Stimulated activated CD4-positive, alpha-beta T cell treated with anti-CD3 and anti-CD28 coated beads, Interleukin-12 subunit alpha, Interleukin-12 subunit beta, amount 100 ng/mL, for 48 hours (primary cell): ENCODE measurements around the gene TSSK6.

Experiments used
- DNase-seq, 3 donors: peaks; one replicate each; pipeline ENCODE4 v3.0.0-alpha.2; 2020; ENCODE audit warnings: low read depth in 2 of 3, low spot score in 1 of 3

Gene TSSK6

DNA sequence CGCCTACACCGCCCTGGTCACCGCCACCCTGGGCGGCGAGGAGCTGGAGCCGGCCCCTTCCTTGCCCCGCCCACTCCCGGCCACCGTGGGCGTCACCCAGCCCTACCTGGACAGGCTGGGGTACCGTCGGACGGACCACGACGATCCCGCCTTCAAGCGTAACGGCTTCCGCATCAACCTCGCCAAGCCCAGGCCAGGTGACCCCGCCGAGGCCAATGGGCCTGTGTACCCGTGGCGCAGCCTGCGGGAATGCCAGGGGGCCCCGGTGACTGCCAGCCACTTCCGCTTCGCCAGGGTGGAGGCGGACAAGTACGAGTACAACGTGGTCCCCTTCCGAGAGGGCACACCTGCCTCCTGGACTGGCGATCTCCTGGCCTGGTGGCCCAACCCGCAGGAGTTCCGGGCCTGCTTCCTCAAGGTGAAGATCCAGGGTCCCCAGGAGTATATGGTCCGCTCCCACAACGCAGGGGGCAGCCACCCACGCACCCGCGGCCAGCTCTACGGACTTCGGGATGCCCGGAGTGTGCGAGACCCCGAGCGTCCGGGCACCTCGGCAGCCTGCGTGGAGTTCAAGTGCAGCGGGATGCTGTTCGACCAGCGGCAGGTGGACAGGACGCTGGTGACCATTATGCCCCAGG lies 29.7 kb upstream of the TSSK6 start:
- no peak for DNase-seq

DNA sequence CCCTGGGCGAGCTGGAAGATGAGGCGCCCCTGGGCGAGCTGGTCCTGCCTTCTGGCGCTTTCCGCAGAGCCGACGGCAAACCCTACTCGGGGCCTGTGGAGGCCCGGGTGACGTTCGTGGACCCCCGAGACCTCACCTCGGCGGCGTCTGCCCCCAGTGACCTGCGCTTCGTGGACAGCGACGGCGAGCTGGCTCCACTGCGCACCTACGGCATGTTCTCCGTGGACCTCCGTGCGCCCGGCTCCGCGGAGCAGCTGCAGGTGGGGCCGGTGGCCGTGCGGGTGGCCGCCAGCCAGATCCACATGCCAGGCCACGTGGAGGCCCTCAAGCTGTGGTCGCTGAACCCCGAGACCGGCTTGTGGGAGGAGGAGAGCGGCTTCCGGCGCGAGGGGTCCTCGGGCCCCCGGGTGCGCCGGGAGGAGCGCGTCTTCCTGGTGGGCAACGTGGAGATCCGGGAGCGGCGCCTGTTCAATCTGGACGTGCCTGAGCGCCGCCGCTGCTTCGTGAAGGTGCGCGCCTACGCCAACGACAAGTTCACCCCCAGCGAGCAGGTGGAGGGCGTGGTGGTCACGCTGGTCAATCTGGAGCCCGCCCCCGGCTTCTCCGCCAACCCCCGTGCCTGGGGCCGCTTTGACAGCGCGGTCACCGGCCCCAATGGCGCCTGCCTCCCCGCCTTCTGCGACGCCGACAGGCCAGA lies 29.1 kb upstream of the TSSK6 start:
- DNase-seq = no peak

DNA sequence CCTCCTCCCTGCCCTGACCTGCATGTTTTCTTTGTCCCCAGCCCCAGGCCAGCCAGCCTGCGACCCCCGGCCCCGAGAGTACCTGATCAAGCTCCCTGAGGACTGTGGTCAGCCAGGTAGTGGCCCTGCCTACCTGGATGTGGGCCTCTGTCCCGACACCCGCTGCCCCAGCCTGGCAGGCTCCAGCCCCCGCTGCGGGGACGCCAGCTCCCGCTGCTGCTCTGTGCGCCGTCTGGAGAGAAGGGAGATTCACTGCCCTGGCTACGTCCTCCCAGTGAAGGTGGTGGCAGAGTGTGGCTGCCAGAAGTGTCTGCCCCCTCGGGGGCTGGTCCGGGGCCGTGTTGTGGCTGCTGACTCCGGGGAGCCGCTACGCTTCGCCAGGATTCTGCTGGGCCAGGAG lies 28.3 kb upstream of the TSSK6 start:
- no peak for DNase-seq

DNA sequence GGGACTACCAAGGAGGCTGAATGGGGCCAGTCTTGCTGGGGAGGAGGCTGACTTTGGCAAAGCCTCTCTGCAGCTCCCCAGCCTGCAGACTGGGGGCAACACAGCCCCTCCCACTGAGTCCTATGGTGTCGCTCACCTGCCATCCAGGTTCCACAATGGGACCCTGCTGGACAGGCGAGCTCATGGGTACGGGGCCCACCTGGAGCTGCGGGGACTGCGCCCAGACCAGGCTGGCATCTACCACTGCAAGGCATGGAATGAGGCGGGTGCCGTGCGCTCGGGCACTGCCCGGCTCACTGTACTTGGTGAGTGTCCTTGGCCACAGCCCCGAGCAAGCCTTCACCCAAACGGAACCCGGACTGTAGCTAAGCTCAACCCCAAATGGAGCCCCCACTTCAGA lies 27.8 kb upstream of the TSSK6 start:
- no peak for DNase-seq

DNA sequence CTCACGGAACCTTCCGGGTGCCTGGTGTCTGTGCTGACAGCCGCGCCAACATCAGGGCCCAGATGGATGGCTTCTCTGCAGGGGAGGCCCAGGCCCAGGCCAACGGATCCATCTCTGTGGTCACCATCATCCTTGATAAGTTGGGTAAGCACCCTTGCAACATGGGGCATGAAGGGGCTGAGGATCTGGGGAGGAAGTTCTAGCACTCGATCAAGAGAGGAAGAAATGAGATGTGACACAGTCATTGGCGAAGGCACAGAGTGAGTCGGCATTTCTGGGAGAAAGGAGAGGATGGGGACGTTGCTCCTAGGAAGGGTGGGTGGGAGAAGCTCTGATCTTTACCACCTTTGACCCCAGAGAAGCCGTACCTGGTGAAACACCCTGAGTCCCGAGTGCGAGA lies 27.2 kb upstream of the TSSK6 start:
- DNase-seq = no peak

DNA sequence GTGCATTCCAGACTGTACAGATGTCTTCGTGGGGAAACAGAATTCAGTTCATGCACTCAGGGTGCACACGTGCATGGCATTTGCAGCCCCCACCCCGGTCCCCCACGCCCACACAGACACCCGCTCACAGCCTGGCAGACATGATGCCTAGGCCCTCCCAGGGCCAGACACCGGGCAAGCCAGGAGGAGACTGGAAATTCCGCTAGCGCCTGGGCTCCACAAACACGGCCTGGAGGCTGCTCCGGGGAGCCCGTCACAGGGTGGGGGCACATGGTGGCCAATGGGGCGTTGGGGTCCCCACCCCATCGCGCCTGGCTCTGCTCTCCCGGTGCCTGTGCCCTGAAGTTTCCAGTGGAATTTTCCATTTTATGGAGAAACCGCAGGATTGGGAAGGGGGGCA lies 26.3 kb upstream of the TSSK6 start:
- DNase-seq = no peak

DNA sequence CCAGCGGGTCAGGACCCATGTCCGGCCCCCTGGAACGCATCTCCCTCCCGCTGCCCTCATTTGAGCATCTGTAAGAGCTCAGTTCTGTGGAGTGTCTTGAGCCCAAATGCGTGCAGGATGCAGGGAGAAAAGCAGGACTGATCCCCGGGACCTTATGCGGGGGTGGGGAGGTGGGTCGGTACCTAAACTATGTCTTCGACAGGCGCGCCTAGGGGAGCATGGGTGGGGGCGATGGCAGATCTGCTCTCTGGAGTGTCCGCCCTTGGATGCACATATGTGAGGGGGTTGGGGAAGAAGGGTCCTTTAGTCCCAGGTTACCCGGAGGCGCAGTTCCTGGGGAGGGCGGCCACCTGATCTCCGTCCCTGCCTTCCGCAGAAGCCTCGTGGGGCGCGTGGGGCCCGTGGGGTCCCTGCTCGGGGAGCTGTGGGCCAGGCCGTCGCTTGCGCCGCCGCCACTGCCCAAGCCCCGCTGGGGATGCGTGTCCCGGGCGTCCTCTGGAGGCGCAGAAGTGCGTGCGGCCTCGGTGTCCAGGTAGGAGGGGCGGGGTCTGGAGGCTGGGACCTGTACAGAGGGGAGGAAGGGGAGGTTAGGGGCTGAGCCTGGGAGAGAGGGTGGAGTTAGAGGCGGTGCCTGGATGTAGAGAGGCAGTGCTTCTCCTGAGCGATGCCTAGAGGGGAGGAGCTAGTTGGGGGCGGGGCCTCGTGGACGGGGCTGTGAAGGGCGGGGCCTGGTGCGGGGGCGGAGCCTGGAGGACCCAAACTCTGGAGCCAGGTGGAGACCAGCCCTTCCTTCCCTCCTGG lies 25.6 kb upstream of the TSSK6 start:
- DNase-seq = peak; percentile 73 to 84 (median 79)

DNA sequence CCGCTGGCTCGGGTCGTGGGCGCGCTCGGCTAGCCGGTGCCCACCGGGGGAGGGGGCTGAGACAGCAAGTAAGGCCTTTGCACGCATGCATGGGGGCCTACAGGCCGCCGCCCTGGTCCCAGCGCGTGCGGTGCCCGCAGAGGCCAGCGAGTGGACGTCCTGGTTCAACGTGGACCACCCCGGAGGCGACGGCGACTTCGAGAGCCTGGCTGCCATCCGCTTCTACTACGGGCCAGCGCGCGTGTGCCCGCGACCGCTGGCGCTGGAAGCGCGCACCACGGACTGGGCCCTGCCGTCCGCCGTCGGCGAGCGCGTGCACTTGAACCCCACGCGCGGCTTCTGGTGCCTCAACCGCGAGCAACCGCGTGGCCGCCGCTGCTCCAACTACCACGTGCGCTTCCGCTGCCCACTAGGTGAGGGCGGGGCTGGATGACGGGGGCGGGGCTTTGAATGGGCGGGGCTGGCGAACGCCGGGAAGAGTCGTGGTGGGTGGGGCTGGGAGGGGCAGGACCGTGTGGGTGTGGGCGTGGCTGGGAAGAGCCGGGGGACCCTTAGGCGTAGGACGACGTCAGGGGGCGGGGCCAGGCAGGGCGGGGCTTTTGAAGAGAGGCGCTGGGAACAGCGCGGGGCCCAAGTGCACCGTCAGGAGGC lies 24.8 kb upstream of the TSSK6 start:
- DNase-seq = peak; percentile 69 to 80 (median 75)

DNA sequence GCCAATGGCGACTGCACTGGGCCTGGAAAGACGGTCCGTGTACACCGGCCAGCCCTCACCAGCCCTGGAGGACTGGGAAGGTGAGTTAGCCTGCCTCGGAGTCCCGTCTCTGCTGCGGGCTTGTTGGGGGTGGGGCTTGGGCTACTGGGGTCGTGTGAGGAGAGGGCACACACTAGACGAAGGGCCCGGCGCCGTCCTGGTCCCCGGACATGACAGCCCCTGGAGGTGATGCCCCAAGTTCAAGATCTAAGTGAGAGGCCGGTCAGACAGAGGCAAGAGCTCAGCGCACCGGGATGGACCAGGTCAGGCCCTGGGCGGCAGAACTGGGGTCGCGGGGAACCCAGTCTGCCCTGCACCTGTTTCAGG lies 24.3 kb upstream of the TSSK6 start:
- DNase-seq = no peak

DNA sequence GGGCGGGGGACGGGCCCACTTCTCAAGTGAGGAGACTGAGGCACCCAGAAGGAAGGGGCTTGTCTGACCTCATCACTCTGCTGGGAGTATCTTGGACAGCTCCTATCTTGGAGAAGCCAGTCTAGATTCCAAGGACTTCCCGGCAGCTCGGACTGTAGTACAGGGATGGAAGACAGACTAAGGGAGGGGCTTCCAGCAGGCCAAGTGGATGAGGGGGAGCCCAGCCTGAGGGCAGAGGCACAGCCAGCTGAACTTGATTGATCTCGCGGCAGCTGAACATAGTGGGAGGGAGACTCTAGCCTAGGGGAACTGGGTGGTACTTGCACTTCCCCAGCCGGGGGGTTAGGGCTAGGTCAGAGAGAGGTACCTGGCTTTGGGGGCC lies 23.4 kb upstream of the TSSK6 start:
- no peak for DNase-seq

DNA sequence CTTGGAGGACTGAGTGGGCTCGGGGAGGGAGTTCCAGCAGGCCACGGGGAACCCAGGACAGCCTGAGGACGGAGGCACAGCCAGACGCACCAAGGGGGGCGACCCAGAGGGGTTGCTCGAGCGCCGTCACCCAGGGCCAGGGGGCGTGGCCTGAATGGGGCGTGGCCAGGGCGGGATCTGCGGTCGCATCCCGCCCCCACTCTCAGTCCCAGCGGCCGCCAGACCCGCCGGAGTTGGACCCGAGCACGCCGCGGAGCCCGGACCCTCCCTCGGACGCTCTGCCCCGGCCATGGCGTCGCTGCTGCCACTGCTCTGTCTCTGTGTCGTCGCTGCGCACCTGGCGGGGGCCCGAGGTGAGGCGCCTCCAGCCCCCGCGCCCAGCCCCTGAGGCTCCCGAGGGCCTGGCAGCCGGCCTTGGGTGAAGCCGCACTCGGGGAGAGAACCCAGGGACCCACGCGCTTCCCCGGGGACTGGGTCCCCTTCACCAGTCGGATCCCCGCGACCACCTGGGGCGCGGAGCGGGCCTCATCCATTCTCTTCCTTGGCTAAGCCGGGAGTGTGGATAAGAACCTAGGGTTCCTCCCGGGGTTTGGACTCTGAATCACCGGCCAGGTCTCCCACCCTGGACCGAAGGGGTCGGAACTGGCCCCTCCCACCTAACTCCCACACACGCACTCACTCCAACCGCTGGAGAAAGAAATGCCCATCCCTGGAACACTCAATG lies 22.9 kb upstream of the TSSK6 start, which contains the start of gene CILP2:
CILP2 (plus strand) TSS at position 205 of the 724 bp plus-strand sequence; CDS start at position 290, 85 bp downstream.
- no peak for DNase-seq

DNA sequence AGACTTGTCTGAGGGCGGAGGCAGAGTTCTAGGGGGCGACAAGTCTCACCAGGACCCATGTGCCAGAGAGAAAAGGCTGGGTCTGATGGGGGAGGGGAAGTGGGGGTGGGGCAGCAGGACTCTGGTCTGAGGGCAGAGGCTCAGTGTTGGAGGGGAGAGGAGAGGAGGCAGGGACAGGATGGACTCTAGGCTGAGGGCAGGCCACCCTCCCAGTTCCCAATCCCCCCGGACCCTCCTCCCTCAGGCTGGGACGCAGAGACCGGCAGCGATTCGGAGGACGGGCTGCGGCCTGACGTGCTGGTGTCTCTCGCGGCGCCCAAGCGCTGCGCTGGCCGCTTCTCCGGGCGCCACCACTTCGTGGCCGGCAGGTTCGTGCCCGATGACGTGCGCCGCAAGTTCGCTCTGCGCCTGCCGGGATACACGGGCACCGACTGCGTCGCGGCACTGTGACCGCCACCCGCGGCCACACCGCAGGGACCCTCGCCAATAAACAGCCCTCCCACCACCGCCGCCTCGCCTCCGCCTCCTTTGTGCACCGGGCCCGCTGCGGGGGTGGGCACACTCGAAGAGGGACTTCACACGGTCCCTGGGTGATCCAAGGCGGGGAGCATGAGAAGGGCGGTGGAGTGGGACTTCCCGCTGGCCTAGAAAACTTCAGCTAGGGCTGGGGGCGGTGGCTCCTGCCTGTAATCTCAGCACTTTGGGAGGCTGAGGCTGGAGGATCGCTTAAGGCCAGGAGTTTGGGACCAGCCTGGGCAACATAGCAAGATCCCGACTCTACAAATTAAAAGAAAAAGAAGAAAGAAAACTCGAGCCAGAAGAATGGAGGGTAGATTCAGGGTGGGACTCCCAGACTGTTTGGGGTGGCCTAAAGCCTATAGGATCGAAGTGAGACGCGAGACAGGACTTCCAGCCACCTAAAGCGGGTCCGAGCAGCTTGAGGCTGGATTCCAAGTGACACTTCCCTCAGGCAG lies 22.0 kb upstream of the TSSK6 start:
- DNase-seq = no peak

DNA sequence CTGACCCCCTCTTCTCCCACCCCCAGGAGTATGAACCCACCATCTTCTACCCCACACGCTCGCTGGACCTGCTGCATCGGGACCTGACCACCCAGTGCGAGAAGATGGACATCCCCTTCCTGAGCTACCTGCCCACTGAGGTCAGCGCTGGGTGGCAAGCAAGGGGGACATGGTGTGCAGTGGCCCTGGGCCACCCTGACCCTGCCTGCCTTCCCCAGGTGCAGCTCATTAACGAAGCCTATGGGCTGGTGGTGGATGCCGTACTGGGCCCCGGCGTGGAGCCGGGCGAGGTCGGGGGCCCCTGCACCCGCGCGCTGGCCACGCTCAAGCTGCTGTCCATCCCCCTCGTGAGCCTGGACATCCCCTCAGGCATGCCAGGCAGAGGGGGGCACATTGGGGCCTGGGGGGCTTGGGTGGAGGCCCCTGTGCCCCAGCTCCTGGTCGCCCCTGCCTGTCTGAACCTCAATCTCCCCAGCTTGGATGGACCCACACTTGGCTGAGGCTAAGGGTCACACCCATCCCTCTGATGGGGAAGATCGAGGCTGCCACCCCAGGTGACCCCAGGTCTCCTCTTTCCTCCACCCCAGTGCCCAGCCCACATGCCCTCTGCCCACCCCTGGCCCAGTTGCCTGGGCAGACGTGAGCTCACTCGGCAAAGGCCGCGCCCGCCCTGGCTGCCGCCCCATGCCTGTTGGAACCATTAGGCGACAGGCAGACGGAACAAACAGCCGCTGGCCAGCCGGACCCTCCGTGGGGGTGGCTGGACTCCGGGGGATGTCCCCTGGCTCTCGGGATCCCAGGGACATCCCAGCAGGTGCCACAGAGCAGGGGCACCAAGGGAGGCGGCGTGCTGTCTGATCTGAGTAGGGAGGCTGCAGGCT lies 20.2 kb upstream of the TSSK6 start:
- DNase-seq = no peak

DNA sequence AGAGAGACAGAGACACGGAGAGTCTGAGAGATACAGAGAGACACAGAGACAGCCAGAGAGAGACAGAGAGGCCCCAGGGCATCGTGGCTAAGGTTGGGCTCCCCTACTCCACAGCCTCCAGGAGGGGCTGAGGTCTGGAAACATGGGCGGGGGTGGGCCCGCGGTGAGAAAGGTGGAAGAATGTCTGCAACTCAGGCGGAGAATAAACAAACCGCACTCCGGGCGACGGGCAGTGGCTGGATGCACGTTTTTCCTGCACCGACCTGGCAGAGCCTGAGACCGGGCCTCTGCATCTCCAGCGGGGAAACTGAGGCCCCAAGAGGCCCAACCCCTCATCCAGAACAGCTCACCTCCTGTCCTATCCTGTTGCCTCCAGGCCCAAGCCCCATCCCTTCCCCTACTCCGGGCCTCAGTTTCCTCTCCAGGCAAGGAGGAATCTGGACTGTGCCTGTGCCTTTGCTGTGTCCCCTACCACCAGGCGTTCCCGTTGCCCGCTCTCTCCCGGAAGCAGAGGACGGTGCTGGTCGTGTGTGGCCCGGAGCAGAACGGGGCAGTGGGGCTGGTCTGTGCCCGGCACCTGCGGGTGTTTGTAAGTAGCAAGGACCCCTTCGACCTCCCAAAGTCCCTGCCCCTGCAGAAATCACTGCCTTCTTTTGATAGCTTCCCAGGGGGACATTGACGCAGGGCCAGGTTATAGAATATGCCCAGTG lies 19.4 kb upstream of the TSSK6 start:
- DNase-seq = no peak

DNA sequence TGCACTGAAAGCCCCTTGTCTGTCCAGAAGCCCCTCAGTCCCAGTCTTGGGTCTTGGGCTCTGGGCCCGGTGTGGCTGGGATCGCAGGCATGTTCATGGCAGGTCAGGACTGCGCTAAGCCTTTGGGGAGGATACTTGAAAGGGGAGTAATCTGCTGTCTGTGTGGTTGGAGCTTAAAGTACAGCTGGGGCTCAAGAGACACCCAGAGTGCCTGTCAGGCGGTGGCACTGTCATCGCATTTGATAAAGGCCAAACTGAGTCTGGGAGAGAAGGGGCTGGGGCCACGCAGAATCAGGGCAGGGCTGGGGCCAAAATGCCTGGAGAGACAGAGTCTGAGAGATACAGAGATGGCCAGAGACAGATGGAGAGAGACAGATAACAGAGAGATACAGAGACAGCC lies 18.5 kb upstream of the TSSK6 start:
- DNase-seq = no peak

DNA sequence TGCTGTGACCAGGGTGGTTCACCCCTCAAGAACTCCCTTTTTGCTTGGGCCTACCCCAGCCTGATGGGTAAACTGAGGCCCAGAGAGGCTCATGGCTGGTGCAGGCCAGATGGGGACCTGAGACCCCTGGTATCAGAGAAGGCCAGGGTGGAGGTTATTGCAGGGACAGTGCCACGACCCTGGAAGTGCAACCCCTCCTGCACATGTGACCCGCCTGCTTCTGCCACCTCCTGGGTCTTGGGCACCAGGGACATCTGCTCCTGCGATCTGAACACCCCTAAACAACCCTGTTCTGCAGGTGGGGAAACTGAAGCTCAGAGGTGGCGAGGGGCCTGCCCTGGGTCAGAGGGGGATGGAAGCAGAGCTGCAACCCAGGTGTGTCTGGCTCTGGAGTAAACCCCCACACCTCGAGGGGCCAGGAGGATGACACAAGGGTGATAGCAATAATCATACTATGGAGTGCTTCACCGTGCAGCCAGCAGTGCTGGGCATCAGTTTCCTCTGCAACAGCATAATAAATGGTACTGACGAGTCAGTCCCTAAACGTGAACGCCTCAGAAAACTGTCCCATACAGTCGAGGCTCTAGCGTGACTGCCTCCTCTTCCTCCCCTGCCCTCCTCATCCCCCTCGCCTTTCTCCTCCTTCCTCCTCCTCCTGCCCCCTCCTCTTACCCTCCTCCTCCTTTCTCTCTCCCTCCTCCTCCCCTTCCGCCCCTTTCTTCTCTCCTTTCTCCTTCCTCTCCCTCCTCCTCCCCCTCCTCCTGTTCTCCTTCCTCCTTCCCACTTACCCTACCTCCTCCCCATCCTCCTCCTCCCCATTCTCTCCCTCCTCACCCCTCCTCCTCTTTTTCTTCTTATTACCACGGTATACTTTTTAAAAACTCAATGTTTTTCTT lies 17.7 kb upstream of the TSSK6 start:
- no peak for DNase-seq
